Glomerular endothelial cell (primary cell): ENCODE results near the gene VSIG10L2. TPM values are rescaled to one million over a fixed set of nuclear protein-coding genes. Genes with fewer than 3 reads are reported as not detected.

ENCODE experiments used
- DNase-seq: peaks from one replicate; pipeline ENCODE4 v3.0.0-alpha.2; 2011; ENCODE audit warnings: low read depth, low spot score; ENCODE audit errors: extremely low read depth
- total RNA-seq: library from RNA; depleted of rRNA; stranded (reverse); fragments of >200 nt; gene quantifications from 2 replicates; pipeline ENCODE4 v1.2.3, GENCODE V29; 2015

Gene VSIG10L2
- total RNA-seq, 1 donor from 2014 or later: not detected

- no peak for DNase-seq
Observed at GRCh38 chr11:125995313-125995712, 49.5 kb downstream of the VSIG10L2 start.

- no peak for DNase-seq
Observed at GRCh38 chr11:125998267-125998666, 52.4 kb downstream of the VSIG10L2 start.

- no peak for DNase-seq
Observed at GRCh38 chr11:125999234-125999880, 53.5 kb downstream of the VSIG10L2 start.

GRCh38 chr11:126002181-126002580 is 56.3 kb downstream of the VSIG10L2 start:
- no peak for DNase-seq

Other genes starting within 250 kb of the VSIG10L2 start
- gene PATE1, start 199.8 kb upstream of the VSIG10L2 start, total RNA-seq: not detected in 2 replicates
- gene PATE2, start 167.2 kb upstream of the VSIG10L2 start, total RNA-seq: 0.93 TPM in 1 of 2 replicates, not detected in the other
- not detected in 2 replicates for gene PATE3, start 157.9 kb upstream of the VSIG10L2 start, total RNA-seq
- not detected in 2 replicates for gene PATE4, start 112.7 kb upstream of the VSIG10L2 start, total RNA-seq
- gene HYLS1, start 58.4 kb upstream of the VSIG10L2 start, total RNA-seq: 7.5 and 8.9 TPM in 2 replicates
- gene PUS3, start 42.8 kb upstream of the VSIG10L2 start, total RNA-seq: 7.5 and 11.4 TPM in 2 replicates
- not detected in 2 replicates for gene DDX25, start 41.5 kb upstream of the VSIG10L2 start, total RNA-seq
- gene CDON, start 116.8 kb downstream of the VSIG10L2 start, total RNA-seq: 6.1 and 7.7 TPM in 2 replicates